ENCODE data around the gene LPP. TPM values are rescaled to one million over a fixed set of nuclear protein-coding genes. Genes with fewer than 3 reads are reported as not detected.
A peak's percentile ranks its signal among the peaks of the same experiment; 100 is the strongest.
"Not testable (repeated sequence)": the region's sequence is repeated elsewhere in the genome, so short reads cannot be mapped to it uniquely, and the experiment has no call there.

LPP gene
- total RNA-seq, 2 experiments from 2014 or later: 49.6 to 54.3 TPM

DNA sequence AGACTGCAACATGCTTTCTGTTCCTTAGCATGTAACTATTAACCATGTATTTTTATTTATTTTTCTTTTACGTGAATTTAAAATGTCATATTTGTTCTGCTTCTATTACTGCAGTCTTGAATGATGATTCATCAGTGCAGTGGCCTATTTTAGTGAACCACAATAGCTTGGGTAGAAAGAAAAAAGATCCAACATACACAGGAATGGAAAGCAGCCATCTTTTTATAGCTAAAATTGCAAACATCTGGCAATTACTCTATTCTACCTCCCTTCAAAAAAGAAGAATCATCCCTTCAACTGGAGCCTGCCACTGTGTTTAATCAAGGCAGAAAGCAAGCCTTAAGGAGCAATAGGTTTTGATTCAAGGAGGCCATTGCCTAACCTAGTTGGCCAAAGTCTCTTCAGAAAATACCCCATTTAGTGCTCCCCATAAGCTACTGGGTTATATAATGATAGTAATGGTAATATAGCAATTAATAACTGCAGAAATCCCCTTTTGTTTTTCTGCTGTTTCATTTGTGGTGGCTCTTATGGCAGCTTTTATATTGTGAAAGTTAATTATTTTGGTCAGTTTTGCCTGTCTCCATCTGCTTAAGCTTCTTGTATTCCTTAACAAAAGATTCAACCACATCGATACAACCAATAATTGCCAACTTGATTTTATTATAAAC lies 267.3 kb downstream of the LPP start:
- H3K9me3 Mint-ChIP-seq: peaks cover 13% of the 10 kb centered on the region
- no peak overlapping the region for H3K27ac Mint-ChIP-seq
- H3K27me3 Mint-ChIP-seq: no peaks in the 10 kb centered on the region
- ATAC-seq (ENCODE audit: low read depth) (no peak), DNase-seq (no peak)
- H3K4me3 Mint-ChIP-seq: no peak overlapping the region
- peaks cover 14% of the 10 kb centered on the region for H3K4me1 Mint-ChIP-seq
- POLR2A ChIA-PET: interaction anchor here (0.9 kb wide), 1 partner anchor 21 kb away, joined by 3 read pairs; no protein-coding TSS in a partner anchor
- H3K36me3 Mint-ChIP-seq: peaks cover 31% of the 10 kb centered on the region

DNA sequence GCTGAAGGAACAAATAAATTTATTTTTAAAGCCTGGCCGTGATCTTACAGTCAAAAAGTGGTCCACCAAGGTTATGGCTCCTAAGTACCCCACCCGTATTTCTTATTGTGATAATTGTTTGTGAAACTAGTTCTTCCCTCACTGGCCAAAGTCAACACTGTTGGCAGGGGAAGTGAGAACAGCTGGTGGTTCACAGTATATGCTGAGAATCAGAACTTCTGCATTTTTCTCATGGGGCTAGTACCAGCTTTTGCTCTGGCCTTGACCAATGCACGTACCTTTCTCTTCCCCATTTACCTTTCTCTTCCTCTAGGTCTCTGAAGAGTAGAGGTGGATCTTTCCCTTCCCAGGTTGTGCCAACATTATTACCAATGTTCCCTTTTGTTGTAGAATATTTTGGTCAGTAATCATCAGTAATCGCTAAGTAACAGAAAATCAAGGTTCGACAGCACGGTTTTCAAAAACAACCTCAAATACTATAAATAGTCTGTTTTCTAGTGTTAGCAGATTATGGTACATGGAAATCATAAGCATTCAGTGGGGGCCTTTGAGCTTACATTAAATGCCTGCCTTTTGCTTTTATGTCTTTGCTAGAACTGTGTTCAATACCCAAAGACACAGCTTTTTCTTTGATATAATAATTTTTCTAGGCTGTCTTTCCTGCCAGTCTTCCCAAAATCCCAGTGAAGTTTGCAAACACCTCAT lies 268.0 kb downstream of the LPP start:
- no peak for ATAC-seq (ENCODE audit: low read depth)
- Mint-ChIP-seq H3K9me3 (peaks cover 18% of the 10 kb centered on the region), H3K27me3 (no peaks in the 10 kb centered on the region), H3K36me3 (peaks cover 38% of the 10 kb centered on the region), H3K27ac (no peak overlapping the region), H3K4me3 (no peak overlapping the region), H3K4me1 (peaks cover 13% of the 10 kb centered on the region)
- POLR2A ChIA-PET: interaction anchor here (0.9 kb wide), 1 partner anchor 22 kb away, joined by 3 read pairs; no protein-coding TSS in a partner anchor
- DNase-seq: no peak

GRCh38 chr3:188427981-188428380 lies 274.0 kb downstream of the LPP start:
- H3K27me3 Mint-ChIP-seq; POLR2A ChIA-PET; DNase-seq; H3K4me3 Mint-ChIP-seq; H3K27ac Mint-ChIP-seq; ATAC-seq (ENCODE audit: low read depth): not testable (repeated sequence)
- peaks cover 26% of the 10 kb centered on the region for H3K9me3 Mint-ChIP-seq
- H3K4me1 Mint-ChIP-seq: peaks cover 16% of the 10 kb centered on the region
- peaks cover 52% of the 10 kb centered on the region for H3K36me3 Mint-ChIP-seq

DNA sequence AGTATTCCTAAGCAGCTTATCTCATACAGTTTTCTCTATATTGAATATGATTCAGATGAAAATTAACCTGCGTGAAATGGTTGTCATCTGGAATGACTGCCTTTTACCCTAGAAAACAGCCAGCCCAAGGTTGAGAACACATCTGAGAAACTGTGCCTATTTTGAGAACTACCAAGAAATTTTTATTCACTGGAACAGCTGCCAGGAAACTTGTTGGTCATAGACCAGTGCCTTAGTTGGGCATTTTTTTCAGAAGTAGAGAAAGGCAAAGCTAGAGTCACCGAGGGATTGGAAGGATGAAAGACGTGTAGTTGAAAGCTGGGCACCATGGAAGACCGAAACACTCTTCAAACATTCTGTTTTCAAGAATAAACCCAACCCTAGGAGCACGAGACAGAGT lies 277.1 kb downstream of the LPP start:
- Mint-ChIP-seq H3K36me3 (peaks cover 43% of the 10 kb centered on the region), H3K27ac (no peak overlapping the region), H3K27me3 (no peaks in the 10 kb centered on the region), H3K4me1 (peaks cover 32% of the 10 kb centered on the region), H3K4me3 (no peak overlapping the region), H3K9me3 (peaks cover 17% of the 10 kb centered on the region)
- ATAC-seq (ENCODE audit: low read depth) (no peak), DNase-seq (no peak)
- POLR2A ChIA-PET: no interaction called here

DNA sequence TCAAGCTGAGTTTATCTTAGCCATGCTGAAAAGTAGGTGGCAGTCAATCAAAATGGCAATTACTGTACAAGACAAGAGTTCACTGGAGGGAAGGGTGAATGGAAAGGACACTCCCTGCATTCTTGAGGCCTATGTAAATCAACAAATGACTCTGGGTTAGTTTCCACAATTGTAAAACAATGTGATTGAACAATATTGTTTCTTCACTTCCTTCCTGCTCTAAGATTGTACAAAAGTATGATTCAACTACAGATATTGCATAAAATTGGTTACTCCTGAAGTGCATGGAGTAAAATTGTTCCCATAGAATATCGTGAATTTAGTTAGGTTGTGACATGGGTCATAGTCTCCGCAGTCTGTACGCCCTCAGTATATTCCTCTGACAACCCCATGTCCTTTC lies 277.6 kb downstream of the LPP start:
- peaks cover 13% of the 10 kb centered on the region for H3K9me3 Mint-ChIP-seq
- DNase-seq (no peak), ATAC-seq (ENCODE audit: low read depth) (no peak)
- H3K4me3 Mint-ChIP-seq: no peak overlapping the region
- H3K27ac Mint-ChIP-seq: no peak overlapping the region
- H3K27me3 Mint-ChIP-seq: no peaks in the 10 kb centered on the region
- POLR2A ChIA-PET: no interaction called here
- peaks cover 32% of the 10 kb centered on the region for H3K4me1 Mint-ChIP-seq
- H3K36me3 Mint-ChIP-seq: peaks cover 39% of the 10 kb centered on the region

DNA sequence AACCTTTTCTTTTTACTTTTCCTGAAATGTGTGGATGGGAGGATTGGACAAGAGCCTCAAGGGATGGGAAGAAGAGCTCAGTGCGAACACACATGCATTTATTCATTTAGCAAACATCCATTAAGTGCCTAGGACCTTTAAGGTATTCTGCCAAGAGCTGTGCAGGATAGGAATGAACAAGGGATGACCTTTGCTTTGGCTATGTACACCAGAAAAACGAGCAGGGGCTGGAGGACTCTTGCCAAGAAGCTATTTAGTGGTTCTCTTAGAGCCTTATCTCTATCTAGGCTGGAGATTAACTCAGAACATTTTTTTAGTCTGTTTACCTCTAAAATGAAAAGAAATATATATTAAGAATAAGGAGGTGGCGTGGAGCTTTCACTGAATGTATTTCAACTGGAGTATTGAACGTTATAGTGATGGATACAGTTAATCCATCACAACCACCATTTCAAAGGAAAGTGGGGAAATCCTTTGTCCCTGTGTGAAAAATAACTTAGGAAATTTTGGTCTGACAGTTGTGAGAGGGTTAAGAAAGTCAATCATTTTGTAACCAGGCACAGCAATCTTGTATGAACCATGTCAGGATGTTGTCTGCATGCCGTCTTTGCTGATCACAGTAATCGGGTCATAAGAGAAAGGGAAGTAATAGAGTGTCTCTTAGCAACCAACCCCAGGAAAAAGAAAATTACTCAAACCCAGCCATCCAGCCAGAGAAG lies 279.0 kb downstream of the LPP start:
- no peak for DNase-seq
- Mint-ChIP-seq H3K4me1 (peaks cover 36% of the 10 kb centered on the region), H3K36me3 (peaks cover 38% of the 10 kb centered on the region), H3K9me3 (peaks cover 6% of the 10 kb centered on the region), H3K4me3 (peak overlapping the region; percentile 68), H3K27me3 (no peaks in the 10 kb centered on the region), H3K27ac (peak overlapping the region; percentile 80)
- POLR2A ChIA-PET: interaction anchor here (0.5 to 0.6 kb wide), 2 partner anchors 37 to 687 kb away, joined by 3 read pairs; no protein-coding TSS in a partner anchor
- peak; percentile 83 for ATAC-seq (ENCODE audit: low read depth)

GRCh38 chr3:188433521-188434150 lies 279.7 kb downstream of the LPP start:
- no peak for DNase-seq
- Mint-ChIP-seq H3K27me3 (no peaks in the 10 kb centered on the region), H3K27ac (peak overlapping the region; percentile 80), H3K36me3 (peaks cover 38% of the 10 kb centered on the region), H3K4me3 (peak overlapping the region; percentile 68), H3K9me3 (peaks cover 6% of the 10 kb centered on the region), H3K4me1 (peaks cover 41% of the 10 kb centered on the region)
- ATAC-seq (ENCODE audit: low read depth): no peak
- POLR2A ChIA-PET: interaction anchor here (0.6 kb wide), 1 partner anchor 688 kb away, joined by 3 read pairs; no protein-coding TSS in a partner anchor

DNA sequence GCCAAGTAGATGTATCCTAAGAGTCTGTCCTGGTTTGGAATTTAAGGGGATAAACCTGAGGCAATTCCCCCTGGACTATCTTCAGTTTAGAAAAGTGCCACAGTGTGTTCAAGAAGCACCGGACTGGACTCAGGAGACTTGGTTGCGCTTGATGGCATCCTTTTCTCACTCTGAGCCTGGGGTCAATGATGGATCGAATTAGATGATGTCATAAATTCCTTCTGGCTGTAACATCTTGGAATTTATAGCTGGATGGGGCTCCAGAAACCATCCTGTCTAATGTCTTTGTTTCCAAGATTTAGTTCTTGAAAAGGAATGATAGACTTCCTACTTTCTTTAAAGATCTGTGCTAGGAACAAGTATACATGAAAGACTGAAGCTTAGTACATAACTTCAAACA lies 280.6 kb downstream of the LPP start:
- POLR2A ChIA-PET: interaction anchor here (0.9 kb wide), 1 partner anchor 497 kb away, joined by 3 read pairs; no protein-coding TSS in a partner anchor
- Mint-ChIP-seq H3K27me3 (no peaks in the 10 kb centered on the region), H3K36me3 (peaks cover 35% of the 10 kb centered on the region), H3K4me1 (peaks cover 47% of the 10 kb centered on the region), H3K27ac (no peak overlapping the region), H3K9me3 (peaks cover 6% of the 10 kb centered on the region), H3K4me3 (no peak overlapping the region)
- DNase-seq: no peak
- no peak for ATAC-seq (ENCODE audit: low read depth)

DNA sequence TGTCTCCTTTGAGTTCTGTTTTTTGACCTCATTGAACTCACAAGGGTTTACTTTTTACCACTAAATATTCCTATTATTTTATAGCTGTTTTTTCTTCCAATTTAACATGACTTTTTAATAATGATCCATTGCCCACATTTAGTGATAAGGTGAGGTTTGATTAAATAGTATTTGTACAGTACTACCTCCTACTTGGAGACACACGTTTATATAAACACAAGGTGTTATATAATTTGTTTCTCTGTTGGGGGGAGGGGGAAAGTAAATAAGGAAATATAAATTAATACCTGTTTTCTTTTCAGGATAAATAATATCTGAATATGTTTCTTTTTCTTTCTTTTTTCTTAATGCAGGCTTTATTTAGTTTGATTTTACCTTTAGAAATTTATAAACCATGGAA lies 281.3 kb downstream of the LPP start:
- POLR2A ChIA-PET: interaction anchor here (0.9 kb wide), 1 partner anchor 498 kb away, joined by 3 read pairs; no protein-coding TSS in a partner anchor

DNA sequence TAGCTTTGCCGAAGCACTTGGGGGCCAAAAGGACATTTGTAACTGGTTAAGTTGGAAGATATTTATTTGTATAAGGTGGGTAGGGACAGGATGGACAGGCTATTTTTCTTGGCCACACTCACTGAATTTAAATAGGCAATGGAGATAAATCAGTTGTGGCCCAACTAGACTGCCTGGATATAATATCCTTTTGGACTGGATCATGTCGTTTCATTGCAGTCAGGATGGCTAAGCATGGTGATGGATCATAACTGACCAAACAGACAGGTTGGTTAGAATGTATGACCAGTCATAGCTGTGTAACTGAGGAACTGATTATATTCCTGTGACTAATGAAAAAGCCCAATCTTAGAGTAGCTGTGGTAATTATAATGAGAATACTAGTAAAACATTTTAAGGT lies 284.0 kb downstream of the LPP start:
- Mint-ChIP-seq H3K27me3 (no peaks in the 10 kb centered on the region), H3K4me1 (peaks cover 47% of the 10 kb centered on the region), H3K27ac (no peak overlapping the region), H3K36me3 (peaks cover 33% of the 10 kb centered on the region), H3K9me3 (no peaks in the 10 kb centered on the region), H3K4me3 (no peak overlapping the region)
- ATAC-seq (ENCODE audit: low read depth) (no peak), DNase-seq (no peak)
- POLR2A ChIA-PET: no interaction called here

More for the DNA sequence above, 281.3 kb downstream of the LPP start:
- H3K9me3 Mint-ChIP-seq: peaks cover 6% of the 10 kb centered on the region
- ATAC-seq (ENCODE audit: low read depth) (no peak), DNase-seq (no peak)
- peaks cover 54% of the 10 kb centered on the region for H3K4me1 Mint-ChIP-seq
- no peaks in the 10 kb centered on the region for H3K27me3 Mint-ChIP-seq
- no peak overlapping the region for H3K4me3 Mint-ChIP-seq
- no peak overlapping the region for H3K27ac Mint-ChIP-seq
- peaks cover 35% of the 10 kb centered on the region for H3K36me3 Mint-ChIP-seq

DNA sequence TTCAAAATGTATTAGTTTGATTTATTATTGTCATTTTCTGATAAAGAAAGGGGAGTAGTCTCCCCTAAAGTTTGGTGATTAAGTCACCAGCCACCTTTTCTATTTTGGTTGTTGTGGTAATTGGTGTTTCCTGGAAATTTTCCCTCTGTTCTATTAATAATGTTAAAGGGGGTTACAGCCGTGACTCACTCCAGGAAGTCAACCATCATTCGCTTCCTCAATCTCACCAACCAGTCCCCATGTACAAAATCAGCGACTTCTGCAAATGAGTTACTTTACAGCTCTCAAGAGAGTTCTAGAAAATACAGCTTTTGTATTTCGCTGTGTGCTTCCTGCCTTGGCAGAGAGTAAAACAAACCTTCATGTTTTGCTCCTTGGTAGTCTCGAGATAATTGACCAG lies 285.1 kb downstream of the LPP start:
- Mint-ChIP-seq H3K27ac (peak overlapping the region; percentile 85), H3K36me3 (peaks cover 38% of the 10 kb centered on the region), H3K9me3 (no peaks in the 10 kb centered on the region), H3K4me3 (peak overlapping the region; percentile 70), H3K27me3 (no peaks in the 10 kb centered on the region), H3K4me1 (peaks cover 37% of the 10 kb centered on the region)
- POLR2A ChIA-PET: interaction anchor here (0.7 to 1.3 kb wide), 4 partner anchors 504 to 696 kb away, joined by 3 to 7 read pairs (median 4); partner anchors contain the start of gene BCL6
- ATAC-seq (ENCODE audit: low read depth): peak; percentile 96
- DNase-seq: no peak

DNA sequence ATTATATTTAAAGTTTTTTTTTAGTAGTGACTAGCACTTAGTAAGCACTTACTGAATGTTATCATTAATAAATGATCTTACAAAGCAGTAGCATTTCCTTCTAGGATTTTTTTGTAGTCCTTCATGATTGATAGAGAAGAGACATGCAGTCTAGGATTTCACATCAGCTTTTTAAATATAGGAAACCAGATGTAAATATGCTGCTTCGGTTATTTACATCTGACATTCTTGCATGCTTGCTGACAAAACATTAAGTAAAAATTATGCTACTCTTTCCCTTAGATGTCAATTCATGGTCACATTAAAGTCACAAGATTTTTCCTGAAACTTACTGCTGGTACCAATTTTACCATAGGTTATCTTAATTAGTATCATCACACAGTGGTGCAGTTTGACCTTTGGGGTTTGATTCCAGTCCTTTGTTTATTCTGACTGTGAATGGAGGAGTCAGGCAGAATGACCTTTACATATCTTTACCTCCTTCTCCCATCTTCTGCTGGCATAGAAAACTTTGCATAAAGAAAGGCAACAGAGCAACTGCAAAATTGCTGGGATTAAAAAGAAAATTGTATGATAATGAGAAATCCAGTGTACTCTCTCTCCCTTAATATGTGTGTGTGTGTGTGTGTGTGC lies 286.5 kb downstream of the LPP start:
- POLR2A ChIA-PET: interaction anchor here (0.6 kb wide), 1 partner anchor 283 kb away, joined by 3 read pairs; no protein-coding TSS in a partner anchor
- Mint-ChIP-seq H3K36me3 (peaks cover 47% of the 10 kb centered on the region), H3K4me1 (peaks cover 42% of the 10 kb centered on the region), H3K9me3 (peaks cover 6% of the 10 kb centered on the region), H3K27me3 (no peaks in the 10 kb centered on the region), H3K4me3 (no peak overlapping the region), H3K27ac (peak overlapping the region; percentile 50)
- DNase-seq (no peak), ATAC-seq (ENCODE audit: low read depth) (no peak)
